ENCODE measurements around the gene MEIS3.
"Not testable (repeated sequence)": the region's sequence is repeated elsewhere in the genome, so short reads cannot be mapped to it uniquely, and the experiment has no call there.

- TF ChIP-seq CTCF (IDR thresholded peaks at IDR 0.05; ENCODE audit: low read depth, low read length); MYC (IDR thresholded peaks at IDR 0.05; ENCODE audit: low read depth, low read length); POLR2A (IDR thresholded peaks at IDR 0.05; ENCODE audit: extremely low read depth, insufficient read length); MAX (IDR thresholded peaks at IDR 0.05; ENCODE audit: low read depth, low read length): not testable (repeated sequence)
These were observed 31.7 kb downstream of the MEIS3 start for GRCh38 chr19:47387623-47388022.
